Skin of body (tissue), 2 donors: ENCODE data around the gene SEC23A. TPM values are rescaled to one million over a fixed set of nuclear protein-coding genes. Genes with fewer than 3 reads are reported as not detected.
"Not testable (repeated sequence)": the region's sequence is repeated elsewhere in the genome, so short reads cannot be mapped to it uniquely, and the experiment has no call there.

Source experiments
- DNase-seq: peaks from one replicate; lab custom pipeline; 2025; lab: John Stamatoyannopoulos, UW
- total RNA-seq: library from RNA; depleted of rRNA; stranded (reverse); fragments of >200 nt; gene quantifications from one replicate; pipeline ENCODE4 v1.2.3, GENCODE V29; 2014

SEC23A gene
- total RNA-seq, 1 donor from 2014 or later, result 103 TPM

- no peak for DNase-seq
Observed at GRCh38 chr14:39094515-39094914, 8.5 kb downstream of the SEC23A start.

- DNase-seq, result no peak
Observed at GRCh38 chr14:39091716-39092115, 11.3 kb downstream of the SEC23A start.

GRCh38 chr14:39090548-39091111, 12.4 kb downstream of the SEC23A start:
- no peak for DNase-seq

GRCh38 chr14:39087493-39087892, 15.5 kb downstream of the SEC23A start:
- DNase-seq, result no peak

GRCh38 chr14:39085933-39086332, 17.1 kb downstream of the SEC23A start:
- no peak for DNase-seq

- no peak for DNase-seq
Observed at GRCh38 chr14:39083127-39083526, 19.9 kb downstream of the SEC23A start.

- no peak for DNase-seq
Observed at GRCh38 chr14:39080886-39081285, 22.1 kb downstream of the SEC23A start.

GRCh38 chr14:39071096-39071495, 31.9 kb downstream of the SEC23A start:
- no peak for DNase-seq

- no peak for DNase-seq
Observed at GRCh38 chr14:39069923-39070322, 33.1 kb downstream of the SEC23A start.

- DNase-seq, result not testable (repeated sequence)
Observed at GRCh38 chr14:39069169-39069805, 33.7 kb downstream of the SEC23A start.

GRCh38 chr14:39060818-39061437, 42.1 kb downstream of the SEC23A start:
- DNase-seq, result no peak

GRCh38 chr14:39055786-39056474, 47.1 kb downstream of the SEC23A start:
- DNase-seq, result no peak

GRCh38 chr14:39052869-39053454, 50.1 kb downstream of the SEC23A start:
- not testable (repeated sequence) for DNase-seq

GRCh38 chr14:39050389-39050788, 52.6 kb downstream of the SEC23A start:
- DNase-seq, result no peak

GRCh38 chr14:39045889-39046288, 57.1 kb downstream of the SEC23A start:
- not testable (repeated sequence) for DNase-seq

- DNase-seq, result no peak
Observed at GRCh38 chr14:39043352-39043943, 59.6 kb downstream of the SEC23A start.

- no peak for DNase-seq
Observed at GRCh38 chr14:39040529-39040928, 62.5 kb downstream of the SEC23A start.

- no peak for DNase-seq
Observed at GRCh38 chr14:39038542-39038941, 64.5 kb downstream of the SEC23A start.

- no peak for DNase-seq
Observed at GRCh38 chr14:39036760-39037159, 66.3 kb downstream of the SEC23A start.

GRCh38 chr14:39035336-39035735, 67.7 kb downstream of the SEC23A start:
- DNase-seq, result no peak

- no peak for DNase-seq
Observed at GRCh38 chr14:39034481-39035296, 68.3 kb downstream of the SEC23A start.
